Measurements from ENCODE around the gene DGKA.
"Not testable (repeated sequence)": the region's sequence is repeated elsewhere in the genome, so short reads cannot be mapped to it uniquely, and the experiment has no call there.

DGKA gene

DNA sequence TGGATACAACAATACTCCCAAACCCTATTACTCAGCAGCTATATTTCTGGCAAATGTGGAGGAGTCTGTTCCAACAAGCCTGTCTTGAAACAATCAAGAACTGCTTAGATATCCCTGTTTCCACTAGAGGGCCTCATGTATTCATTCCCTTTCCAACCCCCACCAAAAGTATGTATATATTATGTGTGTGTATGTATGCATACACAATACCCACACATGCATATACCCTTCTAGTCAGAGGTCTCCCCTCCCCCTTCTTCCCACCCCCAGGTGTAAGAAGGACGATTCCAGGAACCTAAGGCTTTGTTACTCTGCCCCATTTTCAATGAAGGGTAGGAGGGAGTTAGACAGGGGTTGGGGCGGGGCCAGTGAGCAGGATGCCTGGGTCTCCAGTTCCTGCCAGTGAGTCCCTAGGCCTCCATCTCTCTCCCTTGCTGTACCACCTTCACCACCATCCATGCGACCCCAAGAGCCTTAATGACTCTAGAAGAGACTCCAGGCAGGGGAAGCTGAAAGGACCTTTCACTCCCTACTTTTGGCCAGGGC is at the start of gene DGKA:
Gene DGKA, plus strand, starts transcription at position 392 of the 546 bp plus-strand sequence. CDS start 5,342 bp downstream, outside the sequence.
- peak; percentile 74 for DNase-seq

DNA sequence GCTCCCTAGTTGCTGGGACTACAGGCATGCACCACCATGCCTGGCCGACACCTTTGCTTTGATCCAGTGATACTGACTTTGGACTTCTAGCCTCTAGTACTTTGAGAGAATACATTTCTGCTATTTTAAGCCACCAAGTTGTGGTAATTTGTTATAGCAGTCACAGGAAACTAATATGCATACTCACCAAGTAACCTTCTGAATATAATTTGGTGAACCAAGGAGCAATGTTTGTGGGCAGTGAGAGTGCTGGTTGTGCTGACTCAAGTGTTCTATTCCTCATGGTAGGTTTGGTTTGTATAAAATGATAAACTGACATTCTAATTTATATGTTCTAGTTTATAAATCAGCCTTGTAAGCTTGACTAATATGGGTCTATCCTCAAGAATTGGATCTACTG is 45.8 kb upstream of the DGKA start:
- DNase-seq, result no peak

DNA sequence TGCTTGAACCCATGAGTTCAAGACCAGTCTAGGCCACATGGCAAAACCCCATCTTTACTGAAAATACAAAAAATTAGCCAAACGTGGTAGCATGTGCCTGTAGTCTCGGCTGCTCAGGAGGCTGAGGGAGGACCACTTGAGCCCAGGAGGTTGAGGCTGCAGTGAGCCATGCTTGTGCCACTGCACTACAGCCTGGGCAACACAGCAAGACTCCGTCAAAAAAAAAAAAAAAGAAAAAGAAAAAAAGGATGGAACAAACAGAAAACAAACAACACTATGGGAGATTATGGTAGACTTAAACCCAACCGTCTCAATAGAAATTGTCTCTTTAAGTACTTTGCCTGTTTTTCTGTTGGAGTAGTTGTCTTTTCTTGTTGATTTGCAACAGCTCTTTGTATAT is 39.7 kb upstream of the DGKA start:
- DNase-seq, result no peak

DNA sequence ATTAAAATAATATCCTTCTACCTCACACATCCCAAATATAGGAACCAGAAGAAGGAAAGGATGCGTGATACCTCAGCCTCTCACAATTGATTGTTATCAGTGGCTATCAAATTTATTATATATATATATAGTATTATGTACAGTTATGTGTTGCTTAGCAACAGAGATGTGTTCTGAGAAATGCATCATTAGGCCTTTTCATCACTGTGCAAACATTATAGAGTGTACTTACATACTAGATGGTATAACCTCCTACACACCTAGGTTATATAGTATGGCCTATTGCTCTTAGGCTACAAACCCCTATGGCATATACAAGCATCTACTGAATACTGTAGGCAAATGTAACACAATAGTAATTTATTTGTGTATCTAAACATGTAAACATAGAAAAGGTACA is 37.2 kb upstream of the DGKA start:
- DNase-seq, result no peak

DNA sequence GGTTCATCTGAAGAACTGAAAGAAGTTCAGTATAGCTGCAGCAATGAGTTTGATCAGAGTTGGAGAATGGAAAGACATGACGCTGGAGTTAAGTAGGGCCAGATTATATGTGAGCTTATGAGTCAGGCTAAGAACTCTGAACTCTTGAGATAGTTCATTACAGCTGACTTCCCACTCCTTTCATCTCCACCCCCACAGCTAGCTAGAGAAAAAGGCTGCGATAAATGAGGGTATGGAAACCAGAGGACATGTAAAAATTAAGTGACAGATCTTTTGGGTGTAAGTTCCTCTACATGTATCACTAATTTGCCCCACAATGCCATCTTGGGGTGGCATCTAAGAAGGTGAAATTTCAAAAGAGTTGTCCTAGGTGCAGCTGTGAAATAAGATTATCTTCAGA is 31.9 kb upstream of the DGKA start:
- DNase-seq, result peak; percentile 29

DNA sequence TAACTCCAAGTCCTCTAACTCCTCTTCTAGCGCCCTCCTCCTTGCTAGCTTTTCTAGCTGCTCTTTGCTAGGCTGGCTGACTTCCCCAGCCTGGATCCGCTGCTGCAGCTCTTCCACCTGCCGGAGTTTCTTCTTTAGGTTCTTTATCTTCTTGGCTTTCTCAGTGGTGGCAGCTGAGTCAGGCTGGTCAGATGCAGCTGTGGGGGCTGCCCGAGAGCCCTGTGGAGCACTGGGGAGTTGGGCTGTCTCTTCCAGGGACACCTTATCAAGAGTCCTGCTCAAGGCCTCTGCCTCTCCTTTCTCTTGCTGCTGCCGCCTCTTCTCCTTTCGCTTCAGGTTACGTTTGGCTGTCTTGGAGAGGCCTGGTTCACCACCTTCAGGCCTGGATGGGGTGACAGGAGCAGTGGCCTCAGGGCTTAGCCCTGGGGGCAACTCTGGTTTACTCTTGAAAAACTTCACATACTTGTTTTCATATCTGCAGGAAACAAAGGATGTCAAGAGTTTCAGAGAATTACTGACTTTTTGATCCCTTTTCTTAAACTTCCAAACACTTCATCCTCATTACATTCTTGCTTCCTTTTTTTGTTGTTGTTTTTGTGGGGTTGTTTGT is 29.0 kb upstream of the DGKA start:
- no peak for DNase-seq

DNA sequence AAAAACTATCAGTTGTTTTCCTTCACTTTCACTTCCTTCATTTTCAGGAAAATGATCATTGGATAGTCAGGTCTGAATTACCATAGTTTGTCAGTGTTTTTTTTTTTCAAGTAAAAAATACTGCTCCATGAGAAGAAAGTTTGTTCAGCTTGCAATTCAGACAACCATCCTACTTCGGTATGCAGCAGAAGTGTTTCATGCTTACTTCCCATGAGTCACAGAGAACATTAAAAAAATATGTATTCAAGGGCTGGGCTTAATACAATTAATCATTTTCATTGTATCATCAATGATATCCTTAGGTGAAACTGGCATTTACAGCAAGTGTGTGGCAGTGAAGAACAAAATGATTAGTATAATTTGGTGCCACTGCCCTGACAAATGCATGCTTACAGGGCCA is 24.9 kb upstream of the DGKA start:
- peak; percentile 24 for DNase-seq

DNA sequence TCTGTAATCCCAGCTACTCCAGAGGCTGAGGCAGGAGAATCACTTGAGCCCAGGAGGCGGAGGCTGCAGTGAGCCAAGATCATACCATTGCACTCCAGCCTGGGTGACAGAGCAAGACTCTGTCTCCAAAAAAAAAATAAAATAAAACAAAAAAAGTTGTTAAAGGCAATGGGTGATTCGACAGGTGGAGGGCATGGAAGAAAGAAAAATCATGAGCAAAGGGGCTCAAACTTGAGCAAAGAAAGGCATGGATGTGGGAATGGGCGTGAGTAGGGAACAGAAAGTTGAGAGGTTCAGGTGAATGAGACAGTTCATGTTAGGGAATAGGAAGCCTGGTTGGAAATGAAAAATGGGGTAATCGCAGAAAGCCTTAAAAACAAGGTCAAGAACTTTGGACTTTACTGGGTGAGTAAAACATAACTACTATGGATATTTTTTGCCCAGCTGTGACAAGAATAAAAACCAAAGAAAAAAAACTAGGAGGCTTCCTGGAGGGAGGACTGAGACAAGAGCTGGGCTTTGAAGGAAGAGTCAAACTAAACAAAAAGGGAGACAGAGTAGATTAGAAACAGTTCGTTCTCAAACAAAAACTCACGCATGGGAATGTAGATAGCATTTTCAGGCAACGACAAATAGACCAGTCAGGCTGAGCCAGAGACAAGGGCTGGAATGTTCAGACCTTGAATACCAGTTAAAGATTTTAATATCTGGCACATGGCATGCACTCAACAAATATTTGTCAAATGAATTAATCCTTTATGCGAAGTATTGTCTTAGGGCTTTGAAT is 22.0 kb upstream of the DGKA start:
- no peak for DNase-seq

DNA sequence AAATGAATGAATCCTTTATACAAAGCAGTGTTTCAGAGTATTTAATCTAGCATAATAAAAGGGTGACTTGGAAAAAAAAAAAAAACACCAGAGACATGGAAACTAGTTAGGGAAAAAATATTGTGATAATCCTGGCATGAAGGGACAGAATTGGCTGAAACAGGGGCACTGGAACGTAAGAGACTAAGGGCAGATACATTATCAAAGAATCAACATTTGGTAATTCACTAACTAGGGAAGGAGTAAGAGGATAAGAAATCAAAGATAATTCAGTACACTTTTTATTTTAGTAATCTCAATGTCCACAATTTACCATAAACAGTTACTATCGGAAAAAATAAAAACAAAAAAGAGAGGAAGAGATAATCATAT is 21.5 kb upstream of the DGKA start:
- DNase-seq, result no peak

DNA sequence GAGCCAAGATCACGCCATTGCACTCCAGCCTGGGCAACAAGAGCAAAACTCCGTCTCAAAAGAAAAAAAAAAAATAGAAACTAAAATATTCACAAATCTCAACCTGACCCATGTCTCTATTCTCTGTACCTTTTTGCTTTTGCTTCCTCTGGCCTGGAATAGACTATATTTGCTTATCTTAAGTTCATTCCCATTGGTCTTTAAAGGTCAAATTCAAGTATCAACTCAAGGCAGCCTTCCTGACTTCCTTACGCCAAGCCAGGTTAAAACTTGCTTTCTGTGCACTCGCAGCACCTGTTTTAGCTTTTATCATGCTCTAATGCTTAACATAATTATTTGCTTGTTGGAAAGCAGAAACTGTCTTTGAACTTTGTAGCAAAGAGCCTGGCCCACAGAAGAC is 18.1 kb upstream of the DGKA start:
- no peak for DNase-seq

DNA sequence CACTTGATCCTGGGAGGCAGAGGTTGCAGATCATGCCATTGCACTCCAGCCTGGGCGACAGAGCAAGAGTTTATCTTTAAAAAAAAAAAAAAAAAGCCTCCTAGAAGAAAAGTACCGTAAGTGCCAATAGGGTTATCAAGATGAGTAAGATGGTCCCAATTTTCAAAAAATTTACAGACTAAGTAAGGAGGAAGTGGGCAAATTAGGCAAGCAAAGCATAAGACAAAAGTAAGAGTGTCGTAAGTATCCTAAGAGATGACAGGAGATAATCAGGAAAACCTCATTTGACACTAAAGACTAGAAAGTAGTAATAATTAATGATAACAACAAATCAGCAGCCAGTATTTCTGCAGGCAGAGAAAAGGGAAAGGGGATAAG is 15.5 kb upstream of the DGKA start:
- DNase-seq, result peak; percentile 78

DNA sequence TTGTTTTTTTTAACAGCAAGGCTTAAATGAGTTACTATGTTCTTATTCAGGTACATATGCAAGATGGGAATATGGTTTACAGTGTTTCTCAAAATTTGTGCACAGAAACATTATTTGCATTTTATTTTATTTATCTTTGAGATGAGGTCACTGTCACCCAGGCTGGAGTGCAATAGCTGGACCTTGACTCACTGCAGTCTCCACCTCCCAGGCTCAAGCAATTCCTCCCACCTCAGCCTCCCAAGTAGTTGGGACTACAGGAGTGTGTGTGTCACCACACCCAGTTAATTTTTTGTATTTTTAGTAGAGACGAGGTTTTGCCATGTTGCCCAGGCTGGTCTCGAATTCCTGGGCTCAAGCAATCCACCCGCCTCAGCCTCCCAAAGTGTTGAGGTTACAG is 11.9 kb upstream of the DGKA start:
- DNase-seq, result not testable (repeated sequence)

DNA sequence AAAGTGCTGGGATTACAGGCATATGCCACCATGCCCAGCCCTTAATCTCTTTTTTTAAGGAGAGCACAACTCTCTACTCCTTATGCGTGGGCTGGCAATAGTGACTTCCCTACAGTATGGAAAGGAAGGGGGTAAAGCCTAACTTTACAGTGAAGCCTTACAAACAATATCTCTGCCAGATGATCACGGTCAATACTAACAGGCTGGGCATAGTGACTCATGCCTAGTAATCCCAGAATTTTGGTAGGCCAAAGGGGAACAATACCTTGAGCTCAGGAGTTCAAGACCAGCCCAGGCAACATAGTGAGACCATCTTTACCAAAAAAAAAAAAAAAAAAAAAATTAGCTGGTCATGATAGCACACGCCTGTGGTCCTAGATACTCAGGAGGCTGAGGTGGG is 8.8 kb upstream of the DGKA start:
- DNase-seq, result no peak

DNA sequence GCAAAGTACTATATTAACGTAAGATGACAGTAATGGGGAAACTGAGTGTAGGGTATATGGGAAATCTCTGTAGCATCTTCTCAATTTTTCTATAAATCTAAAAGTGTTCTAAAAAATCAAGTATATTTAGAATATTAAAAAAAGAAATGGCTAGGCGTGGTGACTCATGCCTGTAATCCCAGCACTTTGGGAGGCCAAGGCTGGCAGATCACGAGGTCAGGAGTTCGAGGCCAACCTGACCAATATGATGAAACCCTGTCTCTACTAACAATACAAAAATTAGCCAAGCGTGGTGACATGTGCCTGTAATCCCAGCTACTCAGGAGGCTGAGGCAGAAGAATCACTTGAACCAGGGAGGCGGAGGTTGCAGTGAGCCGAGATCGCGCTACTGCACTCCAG is 7.3 kb upstream of the DGKA start:
- DNase-seq, result peak; percentile 61

DNA sequence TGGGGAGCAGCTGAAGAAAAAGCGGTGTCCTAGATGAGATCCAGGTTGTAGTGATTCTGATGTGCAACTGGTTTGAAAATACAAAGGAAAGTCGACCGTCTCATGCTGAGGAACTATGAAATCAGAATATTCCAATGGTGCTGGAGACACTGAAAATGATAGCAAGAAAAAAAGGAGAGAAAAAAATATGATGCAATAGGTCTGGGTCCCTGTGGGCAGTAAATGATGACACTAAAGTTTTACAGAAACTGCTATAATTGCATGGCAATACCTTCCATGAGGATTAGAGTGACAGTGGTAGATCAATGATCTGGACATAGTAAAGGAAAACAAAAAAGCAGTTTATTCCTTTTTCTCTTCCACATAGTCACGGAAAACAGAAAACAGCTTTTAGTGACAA is 5.6 kb upstream of the DGKA start:
- peak; percentile 28 for DNase-seq

DNA sequence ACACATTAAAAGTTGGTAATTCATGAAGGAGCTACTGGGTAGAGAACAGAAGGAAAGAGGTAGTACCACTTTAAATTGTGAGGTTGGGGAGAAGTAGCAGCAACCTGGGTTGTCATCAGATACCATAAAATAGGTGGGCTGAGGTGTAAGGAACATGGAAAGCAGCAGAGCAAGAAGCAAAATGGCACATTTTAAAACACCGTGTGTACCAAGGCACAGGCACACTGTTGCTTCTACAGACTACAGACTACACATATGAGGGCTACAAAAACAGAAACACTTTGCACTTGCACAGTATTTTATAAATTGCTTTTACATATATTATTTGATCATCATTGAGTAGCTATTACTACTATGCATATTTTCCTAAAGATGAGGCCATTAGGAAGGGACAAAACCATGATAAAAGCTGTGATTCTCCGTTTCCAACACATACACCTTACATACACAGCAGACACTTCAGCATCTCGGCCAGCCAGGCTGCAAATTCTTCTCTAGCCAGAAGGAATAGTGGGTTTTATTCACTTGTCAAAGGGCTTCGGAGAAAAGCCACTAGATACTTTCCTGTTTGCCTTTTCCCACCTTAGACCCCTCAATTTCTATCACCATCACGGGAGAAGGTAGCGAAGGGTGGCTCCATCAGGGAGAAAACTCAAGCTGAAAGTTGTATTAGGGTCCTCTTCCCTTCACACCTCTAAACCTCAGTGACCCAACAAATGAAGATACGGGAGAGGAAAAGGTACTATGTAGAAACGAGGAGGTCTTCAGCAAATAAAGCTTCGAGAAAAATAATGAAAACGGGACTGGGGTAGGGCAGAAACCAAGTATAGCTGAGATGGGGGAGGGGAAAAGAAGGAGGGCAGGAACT is 4.9 kb upstream of the DGKA start:
- DNase-seq, result no peak

DNA sequence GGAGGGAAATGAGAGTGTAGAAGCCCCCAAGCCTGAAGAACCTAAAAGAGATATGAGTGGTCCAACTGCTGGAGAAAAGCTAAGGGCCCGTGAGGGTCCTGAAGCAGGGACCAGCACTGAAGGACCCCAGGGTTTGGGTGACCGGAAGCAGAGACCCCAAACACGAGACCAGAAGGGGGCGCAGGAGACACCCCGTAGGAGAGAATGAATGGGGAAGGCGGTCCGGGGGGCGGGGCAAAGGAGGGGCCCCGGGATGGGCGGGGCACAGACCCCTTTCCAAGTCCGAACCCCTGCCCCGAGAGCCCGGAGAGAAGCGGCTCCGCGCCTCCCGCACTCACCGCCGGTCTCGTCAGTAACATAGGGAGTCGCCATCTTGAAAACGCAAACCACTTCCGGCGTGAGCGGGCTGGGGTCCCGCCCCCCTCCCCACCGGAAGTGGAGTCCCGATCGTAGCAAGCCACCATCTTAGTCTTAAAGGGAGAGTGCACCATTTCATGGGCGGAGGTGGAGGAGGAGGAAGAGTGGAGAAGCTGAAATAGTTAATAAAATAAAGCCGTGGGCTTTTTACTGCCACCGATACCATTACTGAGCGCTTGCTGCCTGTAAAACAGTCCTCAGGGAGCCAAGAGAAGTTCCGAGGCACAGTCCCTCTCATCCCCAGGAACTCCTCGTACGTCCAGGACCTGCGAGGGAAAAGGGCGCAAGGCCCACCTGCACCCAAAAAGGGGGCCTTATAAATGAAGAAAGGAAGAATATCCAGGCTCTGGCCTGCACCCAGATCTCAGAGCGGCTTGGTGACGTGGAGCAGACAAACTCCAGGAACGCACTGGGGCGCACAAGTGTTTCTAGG is 4.0 kb upstream of the DGKA start:
- peak; percentile 90 for DNase-seq

DNA sequence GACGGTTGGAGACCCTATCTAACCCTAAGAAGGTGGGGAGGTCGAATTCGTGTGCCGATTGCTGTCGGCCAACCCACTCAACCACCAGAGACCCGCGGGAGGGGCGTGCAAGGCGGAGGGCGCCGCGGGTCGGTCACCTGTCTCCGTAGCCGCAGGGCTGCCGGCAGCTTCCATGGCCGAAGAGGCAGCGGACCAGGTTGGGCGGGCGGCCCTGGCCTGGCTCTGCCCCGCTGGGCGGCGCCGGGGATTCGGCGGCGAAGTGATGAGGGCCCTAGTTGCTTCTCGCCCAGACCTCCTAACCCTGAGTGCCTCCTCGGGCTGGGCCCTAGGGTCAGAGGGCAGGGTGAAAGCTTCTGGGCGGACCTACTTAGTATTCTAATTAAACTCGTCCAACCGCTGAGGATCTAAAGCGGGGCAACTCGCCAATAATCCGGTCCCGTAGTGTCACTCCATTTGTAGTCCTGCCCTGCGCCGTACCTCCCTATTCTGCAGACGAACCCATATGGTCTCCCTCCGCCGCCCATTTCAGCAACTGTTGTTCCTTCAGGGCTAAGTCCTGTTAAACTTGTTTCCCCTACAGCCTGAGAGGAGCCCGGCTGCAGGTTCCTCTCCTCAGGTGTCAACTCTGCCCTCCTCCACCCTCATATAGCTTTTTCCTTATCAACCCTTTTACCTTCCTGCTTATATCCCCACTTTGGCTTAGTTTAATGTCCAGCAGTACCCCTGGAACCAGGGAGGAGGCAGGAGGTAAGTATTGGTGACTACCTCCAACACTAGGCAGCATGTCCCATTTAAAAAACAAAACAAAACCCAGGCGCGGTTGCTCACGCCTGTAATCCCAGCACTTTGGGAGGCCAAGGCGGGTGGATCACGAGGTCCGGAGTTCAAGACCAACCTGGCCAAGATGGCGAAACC is 3.1 kb upstream of the DGKA start, which contains the start of gene PYM1:
Gene PYM1, minus strand, starts transcription at position 307 of the 915 bp plus-strand sequence. Its CDS starts 133 bp downstream, at position 174.
- peak; percentile 97 for DNase-seq

DNA sequence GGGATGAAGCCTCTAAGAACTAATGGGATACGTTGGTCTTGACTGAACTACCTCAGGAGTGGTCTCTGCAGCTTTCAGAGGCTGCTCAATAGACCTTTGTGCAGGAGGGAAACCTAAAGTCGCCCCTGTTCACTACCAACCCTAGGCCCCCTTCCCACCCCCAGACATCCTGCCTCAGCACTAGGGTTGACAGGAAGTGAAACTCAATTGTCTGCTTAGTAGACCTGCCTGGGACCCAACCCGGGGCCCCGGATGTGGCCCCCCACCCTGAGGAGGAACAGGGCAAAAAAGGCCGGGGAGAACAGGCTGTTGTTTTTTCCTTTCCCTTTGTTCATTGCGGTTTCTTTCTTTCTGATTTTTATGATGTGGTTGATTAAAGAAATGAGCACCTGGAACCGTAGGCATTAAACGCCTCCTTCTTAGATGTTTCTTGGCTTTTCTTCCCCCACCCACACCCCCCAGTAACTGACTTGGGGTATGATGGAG is 1.6 kb upstream of the DGKA start:
- peak; percentile 81 for DNase-seq

DNA sequence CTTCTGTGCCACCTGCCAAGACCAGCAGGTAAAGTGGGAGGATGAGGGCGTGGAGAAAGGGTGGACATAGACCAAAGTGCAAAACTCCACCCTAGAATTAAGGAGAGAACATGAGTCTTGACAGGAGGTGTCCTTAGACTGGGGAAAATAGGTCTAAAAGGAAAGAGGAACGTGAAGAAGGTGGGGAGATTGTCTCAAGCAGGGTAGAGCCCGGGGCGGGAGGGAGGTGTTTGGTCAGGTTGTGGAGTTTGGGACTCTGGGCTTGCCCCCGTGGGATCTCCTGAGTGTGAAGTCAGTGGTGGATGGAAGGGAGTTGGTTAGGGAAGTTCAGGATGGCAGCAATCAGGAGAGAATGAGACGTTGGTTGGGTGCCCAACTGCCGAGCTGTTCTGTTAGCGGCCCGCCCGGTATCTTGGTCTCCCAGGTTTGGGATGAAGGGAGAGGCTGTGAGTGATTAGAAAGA is 386 bp downstream of the DGKA start:
- DNase-seq, result no peak
